GM19193 (cell line): ENCODE data around the gene CHMP5.

ENCODE experiments used
- POLR2A ChIP-seq: IDR thresholded peaks from 4 replicates; pipeline ENCODE4 v1.6.1; 2011; ENCODE audit not compliant: insufficient read depth, insufficient read length; ENCODE audit errors: extremely low read depth

Gene CHMP5

DNA sequence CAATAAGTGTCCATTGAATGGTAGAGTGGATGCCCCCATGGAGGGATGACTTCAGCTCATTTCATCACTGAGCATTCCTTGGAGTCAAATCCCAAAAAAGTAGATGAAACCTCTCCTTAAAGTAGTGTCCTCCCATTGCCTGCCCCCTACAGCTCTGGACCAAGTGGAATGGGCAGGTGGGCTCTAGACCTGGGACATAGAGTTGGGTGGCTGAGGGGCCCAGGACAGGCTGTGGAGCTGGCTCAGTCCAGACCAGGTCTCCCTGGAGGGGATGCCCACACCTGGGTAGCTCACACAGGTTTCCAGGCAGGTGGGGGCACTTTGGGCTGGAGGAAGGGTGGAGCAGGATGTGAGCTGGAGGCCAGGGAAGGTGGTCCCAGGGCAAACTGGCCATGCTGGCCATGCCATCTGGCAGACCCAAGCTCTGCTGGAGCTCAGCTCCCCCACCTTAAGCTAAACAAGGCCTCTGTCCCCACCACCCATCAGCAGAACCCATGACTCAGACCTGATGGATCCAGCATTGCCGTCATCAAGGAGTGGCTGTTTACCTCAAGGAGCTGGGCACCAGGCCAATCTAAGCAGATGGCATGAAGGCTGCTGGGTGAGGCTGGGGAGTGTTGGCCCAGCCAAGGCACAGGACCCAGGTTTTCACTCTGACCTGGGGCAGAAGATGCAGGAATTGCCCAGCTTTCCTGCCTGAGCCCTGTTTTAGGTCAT lies 31.1 kb upstream of the CHMP5 start:
- TF ChIP-seq POLR2A: no peak

DNA sequence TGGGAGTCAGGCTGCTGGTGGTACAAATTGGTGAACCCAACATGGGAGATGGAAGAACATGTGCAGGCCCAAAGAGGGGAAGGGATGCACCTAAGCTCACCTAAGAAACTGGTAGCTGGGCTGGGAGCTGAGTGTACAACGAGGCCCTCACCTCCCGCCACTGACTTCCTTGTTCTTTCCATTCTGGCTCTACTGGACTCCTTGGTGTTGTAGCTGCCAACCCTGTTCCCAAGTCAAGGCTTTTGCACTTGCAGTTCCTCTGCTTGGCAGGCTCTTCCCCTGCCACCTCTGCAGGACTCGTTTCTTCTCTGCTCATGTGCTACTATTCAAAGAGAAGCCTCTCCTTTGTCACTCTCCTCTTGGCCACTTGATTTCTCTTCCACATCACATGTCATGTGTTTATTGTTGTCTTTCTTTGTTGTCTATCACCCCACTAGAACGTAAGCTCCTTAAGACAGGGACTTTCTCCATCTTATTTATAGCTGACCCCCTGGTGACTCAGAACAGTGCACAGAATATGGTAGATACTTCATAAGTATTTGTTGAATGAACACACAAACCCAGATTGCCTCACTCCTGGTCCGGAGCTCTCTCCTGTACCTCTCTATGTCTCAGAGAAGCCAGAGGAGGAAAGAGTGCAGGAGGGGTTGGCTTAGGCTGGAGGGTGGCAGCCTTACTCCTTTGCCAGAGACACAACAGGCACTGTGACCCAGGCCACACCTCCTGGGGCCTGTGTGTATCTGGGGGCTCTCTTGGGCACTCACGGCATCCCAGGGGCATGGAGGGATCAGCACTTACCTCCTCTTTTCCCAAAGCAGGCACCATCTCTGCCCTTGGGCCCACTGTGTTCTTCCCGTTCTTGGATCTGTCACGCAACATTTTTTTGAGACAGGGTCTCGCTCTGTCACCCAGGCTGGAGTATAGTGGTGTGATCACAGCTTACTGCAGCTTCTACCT lies 30.1 kb upstream of the CHMP5 start:
- TF ChIP-seq POLR2A: no peak

DNA sequence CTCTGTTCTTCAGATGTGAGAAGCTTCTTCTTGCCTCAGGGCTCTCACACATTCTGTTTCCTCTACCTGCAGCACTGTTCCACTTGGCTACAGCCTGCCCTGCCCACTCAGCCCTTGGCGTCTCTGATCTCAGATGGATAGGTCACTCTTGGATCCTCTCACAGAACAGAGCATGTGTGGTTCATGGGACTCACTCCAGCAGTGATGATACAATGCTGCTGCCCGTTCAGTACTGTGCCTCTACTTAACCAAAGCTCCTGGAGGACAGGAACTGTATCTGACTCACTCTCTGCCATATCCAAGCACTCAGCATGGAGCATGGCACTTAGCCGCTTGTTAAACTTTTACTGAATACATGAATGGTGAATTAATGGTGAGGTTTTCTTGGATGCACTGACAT lies 28.3 kb upstream of the CHMP5 start:
- no peak for TF ChIP-seq POLR2A

DNA sequence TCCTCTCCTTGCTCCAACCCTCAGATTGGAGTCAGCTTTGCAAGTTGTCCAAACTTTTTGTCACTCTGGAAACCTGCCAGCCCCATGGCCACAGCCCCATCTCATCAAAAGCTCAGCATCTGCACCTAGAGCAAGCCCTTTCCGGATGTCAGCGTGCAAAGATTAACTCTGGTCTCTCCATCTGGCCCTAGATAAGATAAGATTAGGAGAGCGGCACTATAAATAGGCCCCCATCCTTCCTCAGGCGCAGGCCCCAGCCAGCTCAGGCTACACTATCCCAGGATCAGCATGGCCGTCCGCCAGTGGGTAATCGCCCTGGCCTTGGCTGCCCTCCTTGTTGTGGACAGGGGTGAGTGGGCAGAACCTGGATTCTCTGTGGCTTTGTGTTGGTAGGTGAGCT lies 24.9 kb upstream of the CHMP5 start, which contains the start of gene SPINK4:
Gene SPINK4 (plus strand): TSS at position 247 of the 400 bp plus-strand sequence. CDS start 42 bp downstream, at position 289.
- no peak for TF ChIP-seq POLR2A

DNA sequence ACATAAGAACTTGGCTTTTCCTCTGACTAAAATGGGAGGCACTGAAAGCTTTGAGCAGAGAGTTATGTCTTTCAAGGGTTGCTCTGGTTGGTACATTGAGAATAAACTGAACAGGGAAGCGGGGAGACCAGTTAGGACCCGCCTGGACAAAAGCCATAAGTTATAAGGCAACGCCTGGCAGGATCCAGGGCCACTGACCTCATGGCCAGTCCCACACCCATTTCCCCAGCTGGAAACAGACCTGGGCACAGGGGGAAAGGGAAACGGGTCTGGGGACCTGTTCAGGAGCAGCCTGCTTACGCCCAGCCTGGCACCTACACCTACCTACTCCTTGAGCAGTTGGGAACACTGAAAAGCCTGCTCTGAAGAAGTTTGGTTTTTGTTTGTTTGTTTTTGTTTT lies 23.6 kb upstream of the CHMP5 start:
- no peak for TF ChIP-seq POLR2A

DNA sequence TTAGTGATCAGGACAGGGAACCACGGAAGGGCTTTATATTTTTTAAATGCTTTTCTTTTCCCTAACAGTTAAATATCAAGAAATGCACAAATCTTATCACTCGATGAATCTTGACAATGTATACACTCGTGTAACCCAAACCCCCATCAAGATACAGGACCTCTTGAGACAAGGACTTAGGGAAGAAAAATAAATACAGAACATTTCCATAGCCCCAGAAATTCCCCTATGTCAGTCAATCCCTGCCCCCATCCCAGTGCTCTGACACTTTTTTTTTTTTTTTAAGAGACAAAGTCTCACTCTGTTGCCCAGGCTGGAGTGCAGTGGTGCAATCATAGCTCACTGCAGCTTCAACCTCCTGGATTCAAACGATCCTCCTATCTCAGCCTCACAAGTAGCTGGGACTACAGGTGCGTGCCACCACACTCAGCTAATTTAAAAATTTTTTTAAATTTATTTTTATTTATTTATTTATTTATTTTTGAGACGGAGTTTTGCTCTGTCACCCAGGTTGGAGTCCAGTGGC lies 22.2 kb upstream of the CHMP5 start:
- TF ChIP-seq POLR2A: no peak

DNA sequence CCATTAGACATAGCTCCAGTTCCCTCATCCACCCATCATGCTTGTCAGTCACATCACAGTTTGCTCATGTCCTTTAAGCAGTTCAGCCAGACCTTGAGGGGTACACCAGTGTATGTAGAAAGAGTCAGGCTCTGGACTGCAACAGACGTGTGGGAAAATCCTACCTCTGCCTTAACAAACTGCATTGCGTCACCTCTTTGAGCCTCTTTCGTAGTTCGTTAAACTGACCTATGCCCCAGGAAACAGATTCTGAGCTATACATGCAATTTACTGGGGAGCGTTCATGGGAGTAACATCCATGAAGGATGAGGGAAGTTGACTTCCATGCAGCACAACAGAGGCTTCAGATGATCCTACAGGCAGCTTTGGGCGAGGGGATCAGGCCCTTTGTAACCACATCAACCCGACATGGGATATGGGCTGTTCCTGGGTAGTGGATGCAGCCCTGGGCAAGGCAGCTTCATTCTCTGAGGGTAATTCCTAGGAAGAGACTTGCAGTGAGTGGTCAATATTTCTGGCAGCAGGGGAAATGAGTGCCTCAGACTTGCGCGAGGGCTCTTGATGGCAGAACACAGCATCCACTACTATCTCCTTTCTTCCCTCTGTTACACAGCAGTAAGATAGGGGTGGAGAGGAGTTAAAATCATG lies 20.6 kb upstream of the CHMP5 start:
- no peak for TF ChIP-seq POLR2A

DNA sequence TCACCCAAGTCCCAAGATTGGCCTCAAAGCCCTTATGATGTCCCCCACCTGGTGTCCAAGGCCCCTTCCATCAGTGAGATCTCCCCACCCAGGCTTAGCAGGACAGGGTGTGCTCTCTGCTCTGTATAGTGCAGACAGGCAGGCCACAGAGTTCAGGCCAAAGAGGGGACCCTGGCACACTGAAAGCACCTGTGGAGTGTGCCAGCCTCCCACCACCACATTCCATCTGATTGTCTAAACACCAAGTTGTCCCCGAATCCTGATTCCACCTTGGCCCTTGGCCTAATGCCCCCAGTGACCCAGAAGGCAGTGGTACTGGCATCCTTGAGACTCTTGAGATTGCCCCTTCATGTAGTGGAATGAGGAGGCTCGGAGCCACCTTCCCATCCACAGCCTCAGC lies 19.5 kb upstream of the CHMP5 start:
- no peak for TF ChIP-seq POLR2A

DNA sequence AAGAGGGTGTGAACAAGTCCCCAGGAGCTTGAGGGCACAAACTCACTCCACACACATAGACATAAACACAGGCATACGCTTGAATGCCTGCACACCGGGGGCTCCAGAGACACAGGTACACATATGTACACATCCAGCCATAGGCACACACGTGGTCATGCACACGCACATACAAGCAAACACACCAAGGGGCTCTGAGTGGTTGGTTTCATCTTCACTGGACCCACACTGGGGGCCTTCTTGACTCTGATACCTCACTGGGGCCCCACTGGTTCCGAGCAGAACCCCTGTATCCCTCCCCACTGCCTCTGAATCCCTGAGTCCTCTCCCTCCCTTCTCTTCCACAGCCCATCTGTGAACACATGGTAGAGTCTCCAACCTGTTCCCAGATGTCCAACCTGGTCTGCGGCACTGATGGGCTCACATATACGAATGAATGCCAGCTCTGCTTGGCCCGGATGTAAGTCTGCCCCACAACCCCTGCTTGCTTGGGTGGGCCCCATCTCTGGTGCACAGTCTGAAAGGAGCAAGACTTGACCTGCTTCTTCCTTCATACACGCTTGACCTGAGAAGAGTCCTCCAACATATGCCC lies 18.5 kb upstream of the CHMP5 start:
- no peak for TF ChIP-seq POLR2A

DNA sequence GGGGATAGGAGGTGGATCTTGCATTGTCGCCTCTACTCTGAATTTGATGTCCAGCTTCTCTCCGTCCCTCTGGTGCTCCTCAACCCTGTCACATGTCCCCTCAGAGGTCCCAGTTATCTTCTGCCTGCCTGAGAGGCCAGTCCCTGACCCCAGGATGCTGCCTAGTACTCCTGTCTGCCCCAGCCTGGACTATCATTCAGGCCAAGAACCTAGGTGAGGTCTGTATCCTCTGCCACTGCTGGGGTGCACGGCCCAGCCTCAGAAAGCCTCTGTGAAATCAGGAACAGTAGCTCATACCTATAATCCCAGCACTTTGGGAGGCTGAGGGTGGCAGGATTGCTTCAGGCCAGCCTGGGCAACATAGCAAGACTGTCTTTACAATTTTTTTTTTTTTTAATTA lies 16.2 kb upstream of the CHMP5 start:
- no peak for TF ChIP-seq POLR2A

DNA sequence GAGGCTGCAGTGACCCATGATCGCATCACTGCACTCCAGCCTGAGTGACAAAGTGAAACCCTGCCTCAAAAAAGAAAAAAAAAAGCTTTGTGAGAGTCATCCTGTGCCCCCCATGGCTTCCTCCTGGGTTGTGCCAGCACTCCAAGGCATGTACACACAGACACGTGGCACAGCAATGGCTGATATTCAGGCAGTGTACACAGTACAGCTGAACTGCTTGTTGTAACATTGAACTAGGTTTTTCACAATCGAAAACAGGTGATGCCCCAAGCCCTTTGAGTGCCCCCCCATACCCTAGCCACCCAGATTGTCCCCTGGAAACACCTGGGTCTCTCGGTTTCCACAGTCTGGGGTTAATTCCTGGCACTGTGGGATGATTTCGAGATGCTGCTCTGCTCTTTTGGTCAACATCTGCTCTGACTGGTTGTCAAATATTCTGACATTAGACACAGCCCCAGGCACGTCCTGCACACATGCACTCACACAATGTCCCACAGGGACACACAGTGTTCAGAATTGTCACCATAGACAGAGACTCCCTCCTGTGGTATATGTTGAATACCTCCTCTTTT lies 15.7 kb upstream of the CHMP5 start:
- no peak for TF ChIP-seq POLR2A

DNA sequence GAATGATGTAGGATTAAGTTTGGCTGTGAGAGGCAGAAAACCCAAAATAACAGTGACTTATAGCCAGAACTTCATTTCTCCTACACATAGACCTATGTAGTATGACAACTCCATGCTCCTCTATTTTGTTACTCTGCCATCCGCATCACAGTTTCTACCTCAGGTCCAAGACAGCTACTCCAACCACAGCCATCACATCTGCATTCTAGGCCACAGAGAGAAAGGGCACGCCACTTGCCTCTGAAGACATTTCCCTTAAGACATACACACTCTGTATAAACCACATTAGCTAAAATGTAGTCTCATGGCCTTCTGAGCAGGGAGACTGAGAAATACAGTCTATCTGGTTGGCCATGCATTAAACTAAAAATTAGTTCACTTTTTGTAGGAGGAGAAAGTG lies 14.9 kb upstream of the CHMP5 start:
- TF ChIP-seq POLR2A: no peak

DNA sequence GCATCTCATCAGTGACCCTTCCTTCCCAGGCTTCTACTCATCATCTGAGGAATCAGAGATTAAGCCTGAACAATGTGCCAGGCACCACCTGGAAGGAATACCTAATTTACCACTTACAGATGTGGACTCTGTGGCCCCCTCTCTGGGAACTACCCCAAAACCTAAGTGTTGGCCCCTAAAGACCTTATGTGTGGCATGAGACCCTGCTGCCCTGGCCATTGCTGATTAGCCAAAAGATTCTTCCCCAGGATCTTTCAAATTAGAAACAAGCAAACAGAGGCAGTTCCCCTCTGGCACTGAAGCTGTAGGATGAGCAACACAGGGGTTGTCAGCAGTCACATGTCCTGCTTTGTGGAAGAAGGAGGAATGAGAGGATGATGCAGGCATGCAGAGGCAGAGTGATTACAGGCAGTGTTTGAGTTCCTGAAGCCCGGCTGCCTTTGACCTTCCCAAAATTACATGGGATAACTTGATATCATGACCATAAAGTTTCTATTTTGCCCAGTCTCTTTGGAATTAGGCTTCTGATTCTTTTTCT lies 14.3 kb upstream of the CHMP5 start:
- TF ChIP-seq POLR2A: no peak

DNA sequence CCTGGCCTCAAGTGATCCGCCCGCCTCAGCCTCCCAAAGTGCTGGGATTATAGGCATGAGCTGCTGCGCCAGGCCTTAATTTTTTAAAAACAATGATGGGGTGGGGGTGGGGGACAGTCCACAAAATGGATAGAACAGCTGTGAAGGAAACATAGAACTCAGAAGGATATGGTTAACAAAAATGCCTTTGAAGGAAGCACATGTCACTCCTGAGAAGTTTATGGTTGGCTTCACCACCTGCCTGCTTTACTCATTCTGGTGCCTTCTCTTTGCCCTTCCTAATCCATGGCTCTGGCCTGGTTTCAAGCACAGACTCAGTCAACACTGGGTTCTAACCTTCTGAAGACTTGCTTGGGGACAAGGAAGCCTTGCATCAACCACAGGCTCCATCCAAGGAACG lies 10.6 kb upstream of the CHMP5 start:
- no peak for TF ChIP-seq POLR2A
